Activated naive CD8-positive, alpha-beta T cell (primary cell): ENCODE data around the gene GAGE12J.
A peak's percentile ranks its signal among the peaks of the same experiment; 100 is the strongest.
"Not testable (repeated sequence)": the region's sequence is repeated elsewhere in the genome, so short reads cannot be mapped to it uniquely, and the experiment has no call there.

Experiments used
- H3K27ac Mint-ChIP-seq: one replicate; pipeline ENCODE4 v1.8.0; 2021; ENCODE audit warnings: mixed read lengths
- H3K27me3 Mint-ChIP-seq: one replicate; pipeline ENCODE4 v1.8.0; 2021; ENCODE audit warnings: mixed read lengths
- H3K36me3 Mint-ChIP-seq: one replicate; pipeline ENCODE4 v1.8.0; 2021; ENCODE audit warnings: mixed read lengths
- H3K4me1 Mint-ChIP-seq: one replicate; pipeline ENCODE4 v1.8.0; 2021; ENCODE audit warnings: low read depth, mixed read lengths
- H3K4me3 Mint-ChIP-seq: one replicate; pipeline ENCODE4 v1.8.0; 2021; ENCODE audit warnings: mild to moderate bottlenecking, mixed read lengths
- H3K9me3 Mint-ChIP-seq: one replicate; pipeline ENCODE4 v1.8.0; 2021; ENCODE audit warnings: low read depth, mixed read lengths

GAGE12J gene

GRCh38 chrX:49292400-49293362, 29.2 kb upstream of the GAGE12J start:
- H3K4me1 Mint-ChIP-seq = peaks cover 32% of the 10 kb centered on the region
- H3K9me3 Mint-ChIP-seq = no peaks in the 10 kb centered on the region
- no peak overlapping the region for H3K27ac Mint-ChIP-seq
- H3K4me3 Mint-ChIP-seq = no peak overlapping the region
- no peaks in the 10 kb centered on the region for H3K36me3 Mint-ChIP-seq
- H3K27me3 Mint-ChIP-seq = no peaks in the 10 kb centered on the region

- H3K9me3 Mint-ChIP-seq = not testable (repeated sequence)
Measured at GRCh38 chrX:49299293-49299692, 22.5 kb upstream of the GAGE12J start.

GRCh38 chrX:49300703-49301102, 21.1 kb upstream of the GAGE12J start:
- no peaks in the 10 kb centered on the region for H3K4me1 Mint-ChIP-seq
- no peaks in the 10 kb centered on the region for H3K9me3 Mint-ChIP-seq
- H3K4me3 Mint-ChIP-seq = no peak overlapping the region

More at GRCh38 chrX:49299293-49299692, 22.5 kb upstream of the GAGE12J start:
- not testable (repeated sequence) for H3K36me3 Mint-ChIP-seq, H3K4me1 Mint-ChIP-seq, H3K27ac Mint-ChIP-seq, H3K27me3 Mint-ChIP-seq, H3K4me3 Mint-ChIP-seq

GRCh38 chrX:49303346-49303745, 18.5 kb upstream of the GAGE12J start, which contains the start of gene GAGE10:
Gene GAGE10, plus strand, starts transcription at chrX:49303646. Its CDS starts 1,214 bp downstream, at chrX:49304860.
- H3K27me3 Mint-ChIP-seq = no peaks in the 10 kb centered on the region
- H3K27ac Mint-ChIP-seq = no peak within 1 kb of the TSS
- H3K4me3 Mint-ChIP-seq = no peak within 1 kb of the TSS
- no peaks in the 10 kb centered on the region for H3K36me3 Mint-ChIP-seq
- no peaks in the 10 kb centered on the region for H3K9me3 Mint-ChIP-seq
- H3K4me1 Mint-ChIP-seq = no peaks in the 10 kb centered on the region

More at GRCh38 chrX:49300703-49301102, 21.1 kb upstream of the GAGE12J start:
- no peaks in the 10 kb centered on the region for H3K36me3 Mint-ChIP-seq
- no peak overlapping the region for H3K27ac Mint-ChIP-seq
- no peaks in the 10 kb centered on the region for H3K27me3 Mint-ChIP-seq

- H3K36me3 Mint-ChIP-seq = not testable (repeated sequence)
Measured at GRCh38 chrX:49307775-49308174, 14.1 kb upstream of the GAGE12J start.

GRCh38 chrX:49308604-49309269, 13.1 kb upstream of the GAGE12J start:
- Mint-ChIP-seq H3K27me3 (no peaks in the 10 kb centered on the region), H3K27ac (peak overlapping the region; percentile 88), H3K4me1 (peaks cover 20% of the 10 kb centered on the region), H3K36me3 (no peaks in the 10 kb centered on the region), H3K4me3 (peak overlapping the region; percentile 79), H3K9me3 (no peaks in the 10 kb centered on the region)

More at GRCh38 chrX:49307775-49308174, 14.1 kb upstream of the GAGE12J start:
- H3K4me3 Mint-ChIP-seq, H3K27me3 Mint-ChIP-seq, H3K9me3 Mint-ChIP-seq, H3K27ac Mint-ChIP-seq: not testable (repeated sequence)
- H3K4me1 Mint-ChIP-seq = peaks cover 20% of the 10 kb centered on the region

- Mint-ChIP-seq H3K27ac (peak overlapping the region; percentile 88), H3K9me3 (no peaks in the 10 kb centered on the region), H3K4me1 (peaks cover 20% of the 10 kb centered on the region), H3K4me3 (peak overlapping the region; percentile 79), H3K36me3 (no peaks in the 10 kb centered on the region), H3K27me3 (no peaks in the 10 kb centered on the region)
Measured at GRCh38 chrX:49309401-49309981, 12.3 kb upstream of the GAGE12J start.

GRCh38 chrX:49310371-49310770, 11.5 kb upstream of the GAGE12J start:
- Mint-ChIP-seq H3K27ac (no peak overlapping the region), H3K27me3 (no peaks in the 10 kb centered on the region), H3K4me1 (peaks cover 20% of the 10 kb centered on the region), H3K36me3 (no peaks in the 10 kb centered on the region), H3K9me3 (no peaks in the 10 kb centered on the region), H3K4me3 (peak overlapping the region; percentile 79)

GRCh38 chrX:49312176-49312575, 9.7 kb upstream of the GAGE12J start:
- Mint-ChIP-seq H3K27me3 (no peaks in the 10 kb centered on the region), H3K36me3 (no peaks in the 10 kb centered on the region), H3K4me1 (peaks cover 20% of the 10 kb centered on the region), H3K27ac (no peak overlapping the region), H3K9me3 (no peaks in the 10 kb centered on the region), H3K4me3 (no peak overlapping the region)

GRCh38 chrX:49316085-49316484, 5.8 kb upstream of the GAGE12J start:
- no peak overlapping the region for H3K27ac Mint-ChIP-seq
- H3K4me3 Mint-ChIP-seq = no peak overlapping the region
- H3K36me3 Mint-ChIP-seq = no peaks in the 10 kb centered on the region
- H3K4me1 Mint-ChIP-seq = no peaks in the 10 kb centered on the region
- no peaks in the 10 kb centered on the region for H3K27me3 Mint-ChIP-seq
- H3K9me3 Mint-ChIP-seq = no peaks in the 10 kb centered on the region

GRCh38 chrX:49322266-49322665, 429 bp downstream of the GAGE12J start:
- not testable (repeated sequence) for H3K36me3 Mint-ChIP-seq, H3K27me3 Mint-ChIP-seq, H3K4me1 Mint-ChIP-seq, H3K9me3 Mint-ChIP-seq, H3K27ac Mint-ChIP-seq, H3K4me3 Mint-ChIP-seq

- H3K27me3 Mint-ChIP-seq, H3K4me1 Mint-ChIP-seq, H3K4me3 Mint-ChIP-seq, H3K9me3 Mint-ChIP-seq, H3K36me3 Mint-ChIP-seq, H3K27ac Mint-ChIP-seq: not testable (repeated sequence)
Measured at GRCh38 chrX:49323735-49324134, 1.9 kb downstream of the GAGE12J start.

GRCh38 chrX:49330421-49330820, 8.6 kb downstream of the GAGE12J start:
- H3K9me3 Mint-ChIP-seq, H3K27ac Mint-ChIP-seq: not testable (repeated sequence)

GRCh38 chrX:49331282-49331681, 9.4 kb downstream of the GAGE12J start, which contains the start of gene GAGE13:
Gene GAGE13, plus strand, starts transcription at chrX:49331582. Its CDS starts 1,156 bp downstream, at chrX:49332738.
- H3K4me3 Mint-ChIP-seq, H3K36me3 Mint-ChIP-seq, H3K9me3 Mint-ChIP-seq, H3K27me3 Mint-ChIP-seq, H3K4me1 Mint-ChIP-seq, H3K27ac Mint-ChIP-seq: not testable (repeated sequence)

More at GRCh38 chrX:49330421-49330820, 8.6 kb downstream of the GAGE12J start:
- H3K36me3 Mint-ChIP-seq, H3K4me1 Mint-ChIP-seq, H3K27me3 Mint-ChIP-seq, H3K4me3 Mint-ChIP-seq: not testable (repeated sequence)

GRCh38 chrX:49331841-49332240, 10.0 kb downstream of the GAGE12J start:
- H3K27me3 Mint-ChIP-seq, H3K4me3 Mint-ChIP-seq, H3K27ac Mint-ChIP-seq, H3K36me3 Mint-ChIP-seq, H3K9me3 Mint-ChIP-seq, H3K4me1 Mint-ChIP-seq: not testable (repeated sequence)
